Progenitor cell of endocrine pancreas (in vitro differentiated cells): ENCODE data around the gene KDM5A. TPM values are rescaled to one million over a fixed set of nuclear protein-coding genes. Genes with fewer than 3 reads are reported as not detected.
A peak's percentile ranks its signal among the peaks of the same experiment; 100 is the strongest.

ENCODE experiments used
- DNase-seq: peaks from one replicate; pipeline ENCODE4 v3.0.0; 2021; ENCODE audit warnings: low spot score; ENCODE audit not compliant: unreplicated experiment
- H3K27ac Mint-ChIP-seq: 2 replicates; pipeline ENCODE4 v1.8.0; 2021; ENCODE audit warnings: mild to moderate bottlenecking, moderate library complexity, mixed read lengths
- H3K27me3 Mint-ChIP-seq: 2 replicates; pipeline ENCODE4 v1.8.0; 2021; ENCODE audit warnings: mixed read lengths
- H3K36me3 Mint-ChIP-seq: 2 replicates; pipeline ENCODE4 v1.8.0; 2022; ENCODE audit warnings: mixed read lengths; ENCODE audit not compliant: insufficient read depth
- H3K4me1 Mint-ChIP-seq: 2 replicates; pipeline ENCODE4 v1.8.0; 2021; ENCODE audit warnings: low read depth, mixed read lengths
- H3K4me3 Mint-ChIP-seq: 2 replicates; pipeline ENCODE4 v1.8.0; 2021; ENCODE audit warnings: low read depth, mild to moderate bottlenecking, moderate library complexity, mixed read lengths
- H3K9me3 Mint-ChIP-seq: 2 replicates; pipeline ENCODE4 v1.8.0; 2021; ENCODE audit warnings: low read depth, mixed read lengths
- CTCF ChIP-seq: fragments of 200-600 bp; sonication (generic); IDR thresholded peaks from one replicate; pipeline ENCODE4 v1.5.0; 2021; ENCODE audit warnings: antibody characterized with exemption, mild to moderate bottlenecking; ENCODE audit not compliant: unreplicated experiment
- total RNA-seq: library from RNA; stranded (reverse); gene quantifications from 2 replicates; pipeline ENCODE4 v1.2.1, GENCODE V29; 2021

KDM5A gene
- total RNA-seq, 1 donor from 2014 or later, result 137 TPM

- no peak for DNase-seq
- Mint-ChIP-seq H3K4me1 (peaks cover 17% of the 10 kb centered on the region), H3K27me3 (peaks cover 12% of the 10 kb centered on the region), H3K9me3 (no peaks in the 10 kb centered on the region), H3K27ac (peak overlapping the region; percentile 3), H3K4me3 (no peak overlapping the region), H3K36me3 (no peaks in the 10 kb centered on the region)
- no peak for TF ChIP-seq CTCF
Observed at GRCh38 chr12:271161-271560, 118.0 kb downstream of the KDM5A start.

- DNase-seq, result no peak
- H3K36me3 Mint-ChIP-seq, result no peaks in the 10 kb centered on the region
- H3K9me3 Mint-ChIP-seq, result no peaks in the 10 kb centered on the region
- peaks cover 17% of the 10 kb centered on the region for H3K4me1 Mint-ChIP-seq
- no peak overlapping the region for H3K4me3 Mint-ChIP-seq
- H3K27ac Mint-ChIP-seq, result no peak overlapping the region
- TF ChIP-seq CTCF, result no peak
- peaks cover 12% of the 10 kb centered on the region for H3K27me3 Mint-ChIP-seq
Observed at GRCh38 chr12:269191-269590, 119.9 kb downstream of the KDM5A start.

- no peak for DNase-seq
- H3K27me3 Mint-ChIP-seq, result peaks cover 12% of the 10 kb centered on the region
- no peak for TF ChIP-seq CTCF
- H3K4me3 Mint-ChIP-seq, result no peak overlapping the region
- H3K27ac Mint-ChIP-seq, result no peak overlapping the region
- H3K9me3 Mint-ChIP-seq, result no peaks in the 10 kb centered on the region
- H3K36me3 Mint-ChIP-seq, result no peaks in the 10 kb centered on the region
- peaks cover 17% of the 10 kb centered on the region for H3K4me1 Mint-ChIP-seq
Observed at GRCh38 chr12:268483-268840, 120.7 kb downstream of the KDM5A start.

- DNase-seq, result no peak
- no peak for TF ChIP-seq CTCF
- H3K27me3 Mint-ChIP-seq, result peaks cover 12% of the 10 kb centered on the region
- peaks cover 21% of the 10 kb centered on the region for H3K4me1 Mint-ChIP-seq
- no peaks in the 10 kb centered on the region for H3K36me3 Mint-ChIP-seq
- no peak overlapping the region for H3K4me3 Mint-ChIP-seq
- no peak overlapping the region for H3K27ac Mint-ChIP-seq
- no peaks in the 10 kb centered on the region for H3K9me3 Mint-ChIP-seq
Observed at GRCh38 chr12:267581-268482, 121.3 kb downstream of the KDM5A start.

- no peak for TF ChIP-seq CTCF
- DNase-seq, result no peak
- no peaks in the 10 kb centered on the region for H3K36me3 Mint-ChIP-seq
- H3K4me3 Mint-ChIP-seq, result no peak overlapping the region
- H3K27me3 Mint-ChIP-seq, result peaks cover 12% of the 10 kb centered on the region
- H3K9me3 Mint-ChIP-seq, result no peaks in the 10 kb centered on the region
- peaks cover 19% of the 10 kb centered on the region for H3K4me1 Mint-ChIP-seq
- H3K27ac Mint-ChIP-seq, result no peak overlapping the region
Observed at GRCh38 chr12:265096-265495, 124.0 kb downstream of the KDM5A start.
